ENCODE measurements around the gene APOD. TPM values are rescaled to one million over a fixed set of nuclear protein-coding genes. Genes with fewer than 3 reads are reported as not detected.
"Not testable (repeated sequence)": the region's sequence is repeated elsewhere in the genome, so short reads cannot be mapped to it uniquely, and the experiment has no call there.

APOD gene
- 10 to 100 TPM in 1 of 3 donors, 1 to 10 TPM in 2; 1.1 to 11.7 (median 5.7) TPM for polyA plus RNA-seq (ENCODE audit: insufficient read length in 3 of 3)

DNA sequence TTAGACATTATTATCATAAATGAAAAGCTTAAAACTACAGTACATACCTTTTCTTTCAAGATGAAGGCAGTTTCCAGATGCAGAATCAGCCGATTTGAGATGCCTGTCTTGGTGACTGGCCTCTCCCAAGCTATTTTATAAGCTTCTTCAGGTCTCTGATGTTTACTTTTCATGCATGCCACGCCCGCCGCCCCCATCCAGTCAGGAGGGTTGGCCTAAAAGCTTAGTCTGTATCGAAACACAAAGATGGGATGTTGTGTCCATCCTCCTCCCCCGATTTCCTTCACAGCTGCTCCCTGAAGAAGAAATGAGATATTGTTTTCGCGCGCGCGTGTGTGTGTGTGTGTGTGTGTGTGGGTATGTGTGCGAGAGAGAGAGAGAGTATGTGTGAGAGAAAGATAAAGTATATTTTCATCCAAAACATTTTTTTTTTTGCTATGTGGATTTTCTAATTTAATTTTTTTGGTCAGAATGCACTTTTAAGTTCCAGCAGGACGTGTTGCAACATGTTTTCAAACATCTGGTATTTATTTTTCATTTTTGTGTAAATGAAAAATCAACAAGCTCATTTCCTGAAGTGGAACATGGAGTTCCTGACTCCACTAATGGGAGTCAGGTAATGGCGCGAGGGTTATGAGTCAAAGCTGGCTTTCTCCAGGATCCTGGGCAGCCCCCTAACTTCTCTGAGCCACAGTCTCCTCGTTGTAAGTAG, at the start of gene APOD:
APOD (minus strand) TSS at position 110 of the 712 bp plus-strand sequence. CDS start 4,479 bp downstream, outside the sequence.
- no peak for DNase-seq (ENCODE audit: low read depth in 3 of 3, low spot score in 2 of 3)

DNA sequence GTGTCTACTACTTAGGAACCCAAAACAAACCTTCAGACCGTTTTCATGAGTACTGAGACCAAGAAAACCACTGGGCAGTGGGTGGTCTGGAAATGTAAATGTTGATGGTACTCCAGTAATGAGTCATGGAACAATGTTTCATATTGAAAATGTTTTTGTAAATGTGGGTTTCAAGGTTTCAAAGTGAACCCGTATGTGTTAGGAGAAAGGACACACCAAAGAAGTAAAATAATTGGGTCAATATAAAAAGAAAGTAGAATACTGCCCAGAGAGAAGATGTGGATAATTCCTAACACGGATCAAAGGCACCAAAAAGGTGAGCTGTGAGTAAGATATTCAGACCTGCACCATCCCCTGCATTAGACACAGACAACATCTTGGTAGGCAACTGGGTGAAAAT, 49.6 kb upstream of the APOD start:
- not testable (repeated sequence) for DNase-seq (ENCODE audit: low read depth in 3 of 3, low spot score in 2 of 3)

DNA sequence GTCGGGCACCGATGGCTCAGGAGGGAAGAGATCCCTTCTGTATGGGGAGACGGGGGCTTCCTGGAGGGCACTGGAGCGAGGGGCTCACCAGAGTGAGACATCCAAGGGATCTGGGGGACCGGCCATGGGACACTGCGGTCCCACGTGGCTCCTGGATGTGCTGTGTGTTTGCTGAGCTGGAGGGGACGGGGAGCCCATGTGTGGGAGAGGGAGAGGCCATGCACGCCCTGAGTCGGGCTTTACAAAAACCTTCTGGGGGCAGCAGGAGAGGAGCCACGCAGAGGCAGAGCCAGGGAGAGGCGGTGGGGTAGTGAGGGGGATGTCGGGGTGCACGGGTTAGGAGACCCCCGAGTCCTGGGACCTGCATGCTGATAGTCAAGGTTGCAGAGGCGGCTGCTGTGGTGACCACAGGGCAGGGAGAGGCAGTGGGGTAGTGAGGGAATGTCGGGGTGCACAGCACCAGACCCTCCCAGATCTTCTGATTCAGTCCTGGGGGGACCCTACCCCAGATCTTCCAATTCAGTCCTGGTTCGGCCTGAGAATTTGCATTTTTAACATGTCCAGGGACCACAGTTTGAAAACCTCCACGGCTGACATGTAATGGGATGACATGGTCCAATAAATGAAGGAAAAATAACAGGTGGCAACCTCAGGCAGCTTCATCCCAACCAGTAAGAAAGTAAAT, 48.9 kb upstream of the APOD start:
- not testable (repeated sequence) for DNase-seq (ENCODE audit: low read depth in 3 of 3, low spot score in 2 of 3)

DNA sequence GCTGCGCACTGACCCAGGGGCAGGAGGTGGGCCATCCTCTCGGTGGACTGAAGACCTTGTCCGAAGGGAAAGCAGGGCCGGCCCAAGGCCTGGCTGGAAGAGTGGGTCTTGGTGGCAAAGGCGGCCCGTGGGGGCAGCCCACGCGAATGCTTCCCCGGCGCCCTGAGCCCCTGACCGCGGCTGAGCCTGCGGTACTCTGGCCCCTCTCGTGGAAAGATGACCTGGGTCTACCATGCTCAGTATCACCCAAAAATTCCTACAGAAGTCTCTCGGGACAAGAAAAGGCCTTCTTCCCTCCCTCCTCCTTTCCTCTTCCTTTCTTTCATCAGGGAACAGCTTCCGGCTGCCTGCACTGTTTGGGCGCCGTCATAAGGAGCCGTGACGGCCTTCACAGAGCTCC, 48.3 kb upstream of the APOD start:
- DNase-seq (ENCODE audit: low read depth in 3 of 3, low spot score in 2 of 3): not testable (repeated sequence)

DNA sequence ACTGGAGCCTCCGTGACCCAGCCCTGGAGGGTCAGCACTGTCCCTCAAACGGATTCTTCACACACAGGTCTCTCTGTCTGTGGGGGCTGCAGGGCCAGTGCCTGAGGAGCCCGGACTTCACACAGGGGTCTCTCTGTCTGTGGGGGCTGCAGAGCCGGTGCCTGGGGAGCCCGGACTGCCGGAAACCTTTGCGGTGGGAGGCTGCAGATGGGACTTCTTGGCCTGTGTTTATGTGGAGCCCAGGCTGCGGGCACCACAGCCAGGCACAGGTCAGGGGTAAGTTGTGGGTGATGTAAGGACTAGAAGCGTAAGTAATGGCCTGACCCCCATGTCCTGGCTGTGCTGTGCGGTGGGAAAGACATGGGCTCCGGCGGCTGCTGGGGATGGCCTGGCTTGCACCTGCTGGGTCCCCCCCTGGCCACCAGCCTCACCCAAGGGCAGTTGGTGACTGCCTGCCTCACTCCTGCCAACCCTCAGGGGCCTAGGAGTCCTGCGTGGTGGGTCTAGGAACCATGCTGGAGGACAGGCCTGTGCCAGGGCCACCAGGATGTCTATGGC, 47.3 kb upstream of the APOD start:
- not testable (repeated sequence) for DNase-seq (ENCODE audit: low read depth in 3 of 3, low spot score in 2 of 3)

DNA sequence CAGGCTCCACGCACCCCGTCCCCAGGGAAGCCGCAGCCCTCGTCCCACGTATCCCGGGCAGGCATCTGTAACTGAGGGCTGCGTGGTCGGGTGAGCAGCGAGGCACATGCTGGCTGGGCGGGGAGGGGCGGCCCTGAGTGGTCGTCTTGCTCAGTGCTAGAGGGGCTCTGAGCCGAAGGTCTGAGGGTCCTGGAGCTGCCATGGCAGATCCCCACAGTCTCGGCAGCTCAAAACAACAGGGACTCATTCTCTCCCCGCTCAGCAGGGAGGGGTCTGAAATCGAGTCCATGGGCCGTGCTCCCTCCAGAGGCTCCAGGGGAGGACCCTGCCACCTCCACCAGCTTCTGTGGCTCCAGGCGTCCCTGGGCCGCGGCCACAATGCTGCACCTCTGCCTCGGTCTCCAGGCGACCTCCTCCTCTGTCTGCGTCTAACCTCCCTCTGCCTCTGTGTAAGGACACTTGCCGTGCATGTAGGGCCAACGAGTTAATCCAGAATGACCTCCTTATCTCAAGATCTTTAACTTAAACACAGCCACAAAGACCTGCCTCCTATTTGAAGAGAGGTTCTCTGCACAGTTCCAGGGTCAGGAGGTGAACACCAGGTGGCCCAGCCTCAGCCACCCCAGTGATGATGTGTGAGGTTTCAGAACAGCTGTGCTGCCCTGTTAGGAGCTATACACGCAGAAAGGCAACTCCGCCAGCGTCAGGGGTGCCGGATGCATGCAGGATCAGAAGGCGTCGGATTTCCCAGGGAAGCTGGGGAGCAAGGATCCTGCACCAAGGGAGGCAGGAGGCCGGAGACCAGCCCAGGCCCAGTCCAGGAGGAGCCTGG, 46.6 kb upstream of the APOD start:
- DNase-seq (ENCODE audit: low read depth in 3 of 3, low spot score in 2 of 3): not testable (repeated sequence)

DNA sequence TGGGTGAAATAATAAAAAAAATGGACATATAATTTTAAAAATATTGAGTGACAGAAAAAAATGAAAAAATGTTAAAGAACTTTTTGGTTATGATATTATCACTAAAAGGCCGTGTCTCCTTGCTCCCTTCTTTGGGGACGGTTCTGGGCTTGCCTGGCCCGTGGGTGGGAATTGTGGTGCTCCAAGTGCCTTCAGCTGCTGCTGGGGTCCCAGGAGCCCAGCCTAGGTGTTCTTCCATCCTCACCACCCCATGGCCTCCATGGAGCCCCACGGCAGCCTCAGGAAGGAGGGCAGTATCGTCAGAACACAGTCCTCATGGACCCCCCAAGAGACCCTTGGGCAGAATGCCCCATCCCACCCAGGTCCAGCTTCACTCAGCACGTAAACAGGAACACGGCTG, 45.9 kb upstream of the APOD start:
- DNase-seq (ENCODE audit: low read depth in 3 of 3, low spot score in 2 of 3): not testable (repeated sequence)

DNA sequence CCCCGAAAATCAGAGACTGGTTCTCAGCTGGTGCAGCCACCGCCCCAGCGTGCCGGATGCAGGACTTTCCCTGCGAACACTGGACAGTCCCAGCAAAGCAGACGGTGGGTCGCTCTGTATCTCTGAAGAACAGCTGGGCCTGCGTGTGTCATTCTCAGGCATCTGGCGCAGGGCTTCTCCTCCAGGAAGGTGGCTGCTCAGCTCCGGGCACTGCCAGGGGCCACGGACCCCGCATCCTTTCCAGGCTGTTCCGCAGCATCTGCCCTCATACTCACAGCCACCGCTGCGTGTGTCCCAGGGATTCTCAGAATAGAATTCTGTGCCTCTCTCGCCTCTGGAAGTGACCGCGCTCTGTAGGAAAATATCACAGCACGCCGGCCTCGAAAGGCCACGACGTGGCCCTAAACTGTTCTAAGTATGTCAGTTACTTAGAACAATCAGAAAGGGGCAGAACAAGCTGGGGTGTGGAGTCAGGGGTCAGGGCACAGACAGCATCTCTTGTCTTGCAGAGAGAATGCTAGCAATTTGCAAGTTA, 44.7 kb upstream of the APOD start:
- DNase-seq (ENCODE audit: low read depth in 3 of 3, low spot score in 2 of 3): not testable (repeated sequence)

DNA sequence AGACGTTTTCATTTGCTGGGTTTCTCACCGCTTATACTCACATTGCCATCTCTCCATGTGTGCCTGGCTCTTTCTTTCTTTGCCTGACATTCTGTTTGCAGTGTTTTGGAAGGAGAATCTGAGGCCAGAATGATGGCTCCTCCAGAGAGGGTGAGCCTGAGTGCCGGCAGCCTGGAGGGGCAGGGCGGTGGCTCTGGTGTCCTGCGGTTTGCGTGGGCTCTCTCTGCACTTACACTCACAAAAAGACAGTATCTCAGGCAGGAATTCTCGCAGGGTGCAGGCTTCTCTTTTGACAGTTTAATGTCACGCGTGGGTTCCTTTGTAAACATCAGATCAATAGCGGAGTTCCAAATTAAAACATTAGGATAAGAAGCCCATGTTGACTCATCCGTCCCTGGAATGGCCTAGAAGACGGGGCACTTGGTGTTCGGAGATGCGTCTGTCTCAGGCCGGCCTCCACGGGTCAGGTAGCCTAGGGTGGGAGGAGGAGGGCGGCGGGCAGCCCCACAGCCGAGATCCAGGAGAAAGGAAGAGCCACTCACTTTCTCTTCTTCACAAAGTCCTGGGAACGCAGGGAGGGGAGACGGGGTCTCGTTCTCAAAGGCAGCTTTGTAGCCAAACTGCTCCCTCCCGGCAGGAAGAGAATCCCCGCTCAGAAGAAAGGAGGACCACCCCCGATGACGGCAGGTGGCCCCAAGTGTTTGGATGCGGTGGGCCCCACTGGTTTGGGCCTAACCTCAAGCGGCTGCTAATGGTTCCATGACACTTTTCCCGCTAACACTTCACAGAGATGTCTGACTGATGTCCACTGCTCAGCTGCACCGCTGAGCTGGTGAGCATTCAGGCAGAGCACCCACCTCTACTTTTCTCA, 44.0 kb upstream of the APOD start:
- not testable (repeated sequence) for DNase-seq (ENCODE audit: low read depth in 3 of 3, low spot score in 2 of 3)

DNA sequence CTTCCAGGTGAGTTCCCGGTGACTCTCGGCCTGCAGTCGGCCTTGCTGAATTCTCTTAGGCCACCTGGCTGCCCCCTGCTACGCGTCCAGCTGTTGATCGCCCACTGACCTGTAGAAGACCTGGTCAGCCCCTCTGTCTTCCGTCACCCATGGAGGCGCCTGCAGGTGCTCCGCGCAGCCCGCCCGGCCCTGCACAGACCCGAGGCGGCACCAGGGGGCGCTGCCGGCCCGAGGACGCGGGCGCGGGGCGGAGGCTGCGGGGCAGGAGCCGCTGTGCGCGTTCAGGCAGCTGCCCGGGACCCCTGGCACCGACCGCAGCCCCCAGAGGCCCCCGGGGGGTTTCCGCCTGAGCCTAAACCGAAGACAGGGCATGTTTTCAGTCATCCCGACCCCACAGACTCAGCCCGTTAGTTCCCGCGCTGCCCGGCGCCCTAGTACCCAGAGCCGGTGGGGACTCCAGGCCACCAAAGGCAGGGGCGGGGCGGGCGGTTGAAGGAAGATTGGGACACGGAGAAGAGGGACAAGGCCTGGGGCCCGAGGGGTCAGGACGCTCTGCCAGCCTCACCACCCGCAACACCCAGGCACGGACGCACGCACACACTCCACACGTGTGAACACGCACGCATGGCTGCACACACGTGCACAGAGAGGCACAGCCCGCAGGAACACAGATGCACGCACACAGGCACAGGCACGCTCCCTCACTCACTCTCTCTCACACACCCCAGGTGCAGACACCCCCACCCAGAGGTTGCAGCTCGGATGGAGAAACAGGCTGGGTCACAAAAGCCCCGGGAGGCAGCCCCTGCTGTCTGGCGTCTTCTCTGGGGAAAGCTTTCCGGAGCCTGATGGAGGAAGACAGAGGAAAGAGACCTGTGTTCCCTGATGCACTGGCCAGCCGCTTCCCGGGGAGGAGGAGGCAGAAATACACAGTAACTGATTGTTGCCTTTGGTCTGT, 41.1 kb upstream of the APOD start:
- not testable (repeated sequence) for DNase-seq (ENCODE audit: low read depth in 3 of 3, low spot score in 2 of 3)

DNA sequence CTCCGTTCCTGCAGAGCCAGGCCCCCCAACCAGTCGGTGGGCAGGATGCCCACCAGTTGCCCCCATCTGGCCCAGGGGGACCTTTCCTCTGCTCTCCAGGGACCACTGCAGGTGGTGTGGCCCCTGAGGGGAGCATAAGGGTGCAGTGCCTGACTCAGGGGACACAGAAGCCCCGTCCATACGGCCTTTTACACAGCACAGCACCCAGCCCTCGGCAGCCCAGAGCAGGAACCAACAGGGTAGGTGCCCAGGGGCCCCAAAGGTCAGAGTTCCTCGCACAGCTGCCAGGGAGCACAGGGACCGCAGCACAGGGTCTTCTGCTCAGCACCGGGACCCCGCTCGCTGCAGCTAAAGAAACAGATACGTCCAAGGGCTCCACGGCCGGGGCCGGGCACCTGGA, 40.4 kb upstream of the APOD start:
- not testable (repeated sequence) for DNase-seq (ENCODE audit: low read depth in 3 of 3, low spot score in 2 of 3)

DNA sequence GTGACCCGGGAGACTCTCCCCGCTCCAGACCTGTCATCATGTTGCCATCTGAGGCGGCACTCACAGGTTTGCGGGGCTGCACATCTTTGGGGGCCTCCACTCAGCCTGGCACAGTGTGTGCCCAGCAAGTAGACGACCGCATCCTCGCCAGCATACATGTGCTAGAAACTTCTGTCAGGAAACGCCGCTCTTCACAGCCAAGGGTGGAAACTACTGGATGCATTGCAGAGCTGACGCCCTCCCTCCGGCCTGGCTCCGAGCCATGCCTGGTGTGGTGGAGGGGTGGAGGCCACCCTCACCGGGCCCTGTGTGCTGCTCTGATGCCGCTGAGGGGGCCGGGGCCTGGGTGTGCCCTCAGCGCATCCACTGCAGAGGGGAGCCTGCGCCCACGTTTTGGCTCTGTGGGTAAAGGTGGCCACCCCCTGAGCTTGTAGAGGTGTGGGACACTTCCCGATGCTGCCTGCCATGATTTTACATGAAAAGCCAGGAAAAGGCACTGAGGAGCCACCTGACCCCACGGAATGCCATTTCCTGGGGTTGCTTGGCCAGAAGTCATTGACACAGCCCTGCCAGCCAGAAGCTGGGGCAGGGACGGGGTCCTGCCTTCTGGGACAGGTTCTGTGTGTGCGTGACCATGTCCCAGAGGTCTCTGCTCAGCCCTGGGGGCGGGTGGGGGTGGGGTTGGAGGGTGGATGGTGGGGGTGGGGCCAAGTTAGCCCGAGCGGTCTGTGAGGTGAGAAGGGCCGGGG, 39.7 kb upstream of the APOD start:
- not testable (repeated sequence) for DNase-seq (ENCODE audit: low read depth in 3 of 3, low spot score in 2 of 3)

DNA sequence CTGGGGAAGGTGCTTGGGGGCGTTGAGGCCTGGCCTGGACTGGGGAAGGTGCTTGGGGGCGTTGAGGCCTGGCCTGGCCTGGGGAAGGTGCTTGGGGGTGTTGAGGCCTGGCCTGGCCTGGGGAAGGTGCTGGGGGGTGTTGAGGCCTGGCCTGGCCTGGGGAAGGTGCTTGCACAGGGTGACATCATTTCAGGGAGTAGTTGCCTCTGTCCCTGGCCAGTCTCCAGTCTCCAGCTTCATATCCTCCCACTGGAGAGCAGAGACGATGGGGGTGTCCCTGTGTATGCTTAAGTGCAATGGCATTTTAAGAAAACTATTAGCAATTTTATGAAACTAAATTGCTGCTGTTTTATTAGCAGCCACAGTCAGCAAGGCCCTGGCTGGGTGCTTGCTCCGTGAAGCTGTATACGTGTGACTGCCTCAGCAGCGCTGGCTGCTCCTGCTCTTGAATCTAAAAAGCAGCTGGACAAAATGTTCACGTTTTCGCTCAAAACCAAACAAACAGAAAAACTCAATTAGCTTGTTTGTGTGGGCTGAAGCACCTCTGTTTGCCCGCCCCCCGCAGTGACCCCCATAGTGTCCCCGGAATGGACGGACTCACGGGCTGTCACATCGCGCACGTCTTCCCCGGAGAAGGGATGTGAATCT, 38.9 kb upstream of the APOD start:
- not testable (repeated sequence) for DNase-seq (ENCODE audit: low read depth in 3 of 3, low spot score in 2 of 3)

DNA sequence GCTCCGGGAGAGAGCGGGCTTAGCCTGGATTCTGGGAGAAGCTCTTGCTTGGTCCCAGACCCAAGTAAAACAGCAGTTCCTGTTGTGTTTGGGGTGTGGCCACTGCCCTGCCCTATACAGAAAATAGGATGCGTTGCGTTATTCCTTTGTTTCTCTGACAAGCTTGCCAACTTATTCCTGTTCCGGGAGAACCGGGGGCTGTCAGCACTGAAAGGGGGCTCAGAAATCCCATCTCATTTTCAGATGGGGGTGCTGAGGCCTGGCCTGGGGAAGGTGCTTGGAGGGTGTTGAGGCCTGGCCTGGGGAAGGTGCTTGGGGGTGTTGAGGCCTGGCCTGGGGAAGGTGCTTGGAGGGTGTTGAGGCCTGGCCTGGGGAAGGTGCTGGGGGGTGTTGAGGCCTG, 38.3 kb upstream of the APOD start:
- DNase-seq (ENCODE audit: low read depth in 3 of 3, low spot score in 2 of 3): not testable (repeated sequence)

DNA sequence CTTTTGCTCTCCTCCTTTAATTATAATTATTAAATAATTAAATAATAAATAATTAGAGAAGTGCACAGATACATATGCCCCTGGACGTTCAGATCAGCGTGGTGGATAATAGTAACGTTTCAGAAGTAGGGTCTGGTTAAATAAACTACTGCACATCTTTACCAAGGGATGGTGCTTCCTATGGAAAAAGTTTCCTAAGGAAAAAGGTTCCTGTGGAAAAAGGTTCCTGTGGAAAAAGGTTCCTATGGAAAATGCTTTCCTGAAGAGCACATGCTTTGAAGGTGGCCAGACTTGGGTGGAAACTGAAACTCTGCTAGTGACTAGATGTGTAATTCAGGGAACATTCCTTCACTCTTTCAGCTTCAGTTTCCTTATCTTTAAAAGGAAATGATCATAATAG, 37.4 kb upstream of the APOD start:
- DNase-seq (ENCODE audit: low read depth in 3 of 3, low spot score in 2 of 3): not testable (repeated sequence)

DNA sequence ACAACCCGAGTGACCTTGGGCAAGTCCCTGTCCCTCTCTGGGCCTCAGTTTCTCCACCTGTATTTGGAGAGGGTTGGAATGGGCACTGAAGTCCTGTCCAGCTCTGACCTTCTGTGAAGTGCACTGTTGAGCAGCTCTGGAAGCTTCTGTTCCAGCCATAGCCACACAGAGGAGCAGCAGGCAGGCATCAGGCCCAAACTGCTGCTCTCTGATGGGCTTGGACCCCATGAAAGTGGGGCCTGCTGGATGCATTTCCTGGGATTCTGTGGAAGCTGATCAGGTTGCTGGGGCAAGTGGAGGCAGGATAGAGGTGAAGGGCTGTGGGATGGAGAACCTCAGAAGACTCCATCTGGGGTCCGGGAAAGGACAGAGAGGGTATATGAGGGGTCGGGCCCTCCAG, 36.7 kb upstream of the APOD start:
- not testable (repeated sequence) for DNase-seq (ENCODE audit: low read depth in 3 of 3, low spot score in 2 of 3)

All from right renal cortex interstitium (tissue), 3 donors.